Measurements from ENCODE around the gene MGLL.

MGLL gene

DNA sequence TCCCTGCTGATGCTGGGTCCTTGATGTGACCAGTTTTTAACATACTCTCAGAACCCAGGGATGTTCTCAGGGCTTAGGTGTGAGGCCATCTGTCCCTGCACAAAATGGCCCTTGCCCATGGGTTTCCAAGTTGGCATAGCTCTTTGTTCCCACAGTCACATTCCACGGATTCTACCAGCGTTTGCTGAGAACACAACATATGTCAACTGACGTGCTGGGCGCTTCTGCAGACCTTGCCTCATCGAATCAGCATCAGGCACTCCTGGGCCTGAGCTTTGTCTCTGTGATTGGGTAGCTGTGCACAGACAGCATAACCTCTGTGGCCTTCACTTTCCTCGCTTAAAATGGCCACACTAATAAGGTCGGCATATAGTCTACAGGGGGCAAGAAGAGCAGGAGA is 69.0 kb downstream of the MGLL start:
- FAIRE-seq, result no peak

DNA sequence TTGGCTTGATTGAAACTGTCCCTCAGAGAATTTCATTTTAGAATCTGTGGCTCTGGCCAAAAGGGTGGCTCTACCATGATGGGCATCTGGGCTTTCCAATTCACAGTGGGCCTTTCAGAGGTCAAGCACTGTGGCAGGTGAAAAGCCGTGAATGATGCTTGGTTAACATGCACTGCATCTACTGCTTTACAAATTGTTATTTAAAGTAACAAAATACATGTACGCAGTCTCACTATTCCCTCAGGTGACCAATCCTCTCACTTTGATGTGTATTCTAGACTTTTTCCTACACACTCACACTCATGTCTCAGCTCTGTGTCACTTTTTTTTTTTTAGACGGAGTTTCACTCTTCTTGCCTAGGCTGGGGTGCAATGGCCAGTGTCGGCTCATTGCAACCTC is 70.5 kb downstream of the MGLL start:
- FAIRE-seq, result no peak

DNA sequence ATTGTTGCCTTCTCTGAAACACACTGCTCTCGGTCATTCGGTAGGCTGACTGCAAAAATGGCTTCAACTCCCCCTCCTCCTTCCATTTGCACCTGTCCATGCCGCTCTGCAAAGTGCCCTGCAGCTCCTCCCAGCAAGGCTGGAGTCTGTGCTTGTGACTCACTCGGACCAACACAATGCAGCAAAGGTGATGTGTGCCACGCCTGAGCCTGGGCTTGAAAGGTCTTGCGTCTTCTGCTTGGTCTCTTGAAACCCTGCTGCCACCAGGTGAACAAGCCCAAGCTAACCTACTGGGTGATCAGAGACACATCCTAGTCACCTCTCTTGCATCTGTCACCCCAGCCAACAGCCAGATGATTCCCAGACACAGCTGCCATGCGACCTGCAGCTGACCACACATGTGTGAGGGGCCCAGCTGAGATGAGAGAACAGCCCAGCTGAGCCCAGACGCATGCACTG is 71.1 kb downstream of the MGLL start:
- FAIRE-seq, result no peak

DNA sequence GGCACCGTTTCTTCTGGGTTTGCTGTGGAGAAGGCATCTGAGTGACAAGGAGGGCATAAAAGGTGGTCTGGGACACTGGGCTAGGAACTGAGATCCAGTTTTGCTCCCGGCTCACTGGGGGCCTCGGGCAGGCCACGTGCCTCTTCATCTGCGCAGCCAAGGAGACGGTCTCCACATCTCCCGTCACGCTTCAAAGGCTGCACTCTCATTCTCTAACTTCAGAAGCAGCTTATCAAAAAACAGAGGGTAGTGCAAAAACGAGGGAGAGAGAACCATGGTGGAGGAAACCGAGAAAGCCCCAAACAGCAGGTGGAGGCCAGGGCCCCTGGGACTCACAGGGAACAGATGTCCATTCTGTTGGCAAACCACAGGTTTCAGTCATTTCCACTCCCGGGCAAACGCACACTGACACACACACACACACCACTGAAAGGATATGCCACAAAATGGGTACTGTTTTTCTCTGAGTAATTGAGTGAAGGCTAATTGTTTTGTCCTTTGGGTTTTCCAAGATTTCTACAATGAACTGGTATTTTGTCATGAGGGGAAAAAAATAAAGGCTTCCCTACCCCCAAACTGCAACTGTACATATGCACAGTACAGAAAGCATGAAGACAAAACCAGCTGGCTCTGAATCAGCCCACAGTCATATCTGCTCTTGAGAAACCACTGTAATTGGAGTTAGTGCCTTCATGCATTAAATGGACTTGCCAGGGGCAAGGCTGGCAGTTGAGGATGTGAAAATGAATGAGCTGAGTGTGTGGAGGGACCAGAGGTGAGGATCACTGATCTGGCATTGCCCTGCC is 71.9 kb downstream of the MGLL start:
- FAIRE-seq, result no peak

DNA sequence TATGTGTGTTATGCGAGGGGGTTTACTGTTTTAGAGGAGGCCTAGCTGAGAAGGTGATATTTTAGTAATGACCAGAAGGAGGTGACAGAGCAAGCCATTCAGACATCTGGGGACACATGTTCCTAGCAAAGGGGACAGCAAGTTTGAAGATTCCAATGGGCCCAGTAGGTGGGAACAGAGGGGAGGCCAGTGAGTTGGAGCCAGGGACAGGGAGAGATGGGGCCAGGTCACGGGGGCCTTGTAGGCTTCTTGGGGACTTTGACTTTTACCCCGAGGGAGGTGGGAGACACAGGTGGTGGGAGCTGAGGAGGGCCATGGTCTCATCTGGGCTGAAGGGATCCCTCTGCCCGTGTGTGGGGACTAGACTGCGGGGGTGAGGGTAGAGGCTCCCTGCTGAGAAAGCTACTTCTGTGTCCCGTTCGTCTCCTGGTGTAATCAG is 72.5 kb downstream of the MGLL start:
- FAIRE-seq, result no peak

DNA sequence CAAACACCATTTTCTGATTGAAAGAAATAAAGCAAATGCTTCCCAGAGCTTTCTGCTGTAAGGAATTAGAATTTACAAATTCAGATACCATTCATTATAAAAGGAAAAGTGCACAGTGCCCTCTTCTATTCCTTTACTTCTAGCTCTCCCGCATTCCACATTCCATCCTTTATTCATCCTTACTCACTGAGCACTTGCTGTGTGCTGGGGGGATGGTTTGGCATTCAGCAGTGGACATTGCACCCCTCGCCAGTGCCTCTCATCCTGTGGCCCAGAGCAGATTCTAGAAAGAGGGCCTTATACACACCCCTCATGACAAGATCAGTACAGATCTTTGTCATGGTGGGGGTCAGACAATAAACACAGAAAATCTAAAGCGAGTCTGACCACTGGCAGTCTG is 73.0 kb downstream of the MGLL start:
- FAIRE-seq, result no peak

DNA sequence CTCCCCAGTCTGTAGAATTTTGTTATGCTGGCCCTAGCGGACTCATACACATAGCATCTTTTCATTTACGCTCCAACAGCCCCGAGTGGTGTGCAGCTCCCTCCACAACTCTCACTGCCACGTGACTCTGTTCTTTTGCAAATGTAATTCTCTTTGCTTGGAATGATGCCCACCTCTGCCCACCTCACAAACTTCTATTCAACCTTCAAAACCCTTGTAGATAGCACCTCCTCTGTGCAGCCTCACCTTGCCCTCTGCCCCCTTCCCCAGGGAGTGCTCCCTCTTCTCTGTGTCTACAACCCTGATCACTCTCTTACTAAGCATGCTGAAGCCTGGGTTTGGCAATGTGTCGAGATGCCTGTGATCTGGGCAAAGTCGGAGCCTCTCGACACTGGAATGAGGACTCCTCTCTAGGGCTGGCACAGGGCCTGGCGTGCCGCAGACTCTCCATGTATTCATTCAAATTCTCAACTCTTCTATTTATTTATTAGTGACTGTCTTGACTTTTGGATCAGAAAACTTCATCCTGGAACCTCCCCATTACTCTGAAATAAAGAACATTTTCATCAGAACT is 73.5 kb downstream of the MGLL start:
- FAIRE-seq, result no peak

DNA sequence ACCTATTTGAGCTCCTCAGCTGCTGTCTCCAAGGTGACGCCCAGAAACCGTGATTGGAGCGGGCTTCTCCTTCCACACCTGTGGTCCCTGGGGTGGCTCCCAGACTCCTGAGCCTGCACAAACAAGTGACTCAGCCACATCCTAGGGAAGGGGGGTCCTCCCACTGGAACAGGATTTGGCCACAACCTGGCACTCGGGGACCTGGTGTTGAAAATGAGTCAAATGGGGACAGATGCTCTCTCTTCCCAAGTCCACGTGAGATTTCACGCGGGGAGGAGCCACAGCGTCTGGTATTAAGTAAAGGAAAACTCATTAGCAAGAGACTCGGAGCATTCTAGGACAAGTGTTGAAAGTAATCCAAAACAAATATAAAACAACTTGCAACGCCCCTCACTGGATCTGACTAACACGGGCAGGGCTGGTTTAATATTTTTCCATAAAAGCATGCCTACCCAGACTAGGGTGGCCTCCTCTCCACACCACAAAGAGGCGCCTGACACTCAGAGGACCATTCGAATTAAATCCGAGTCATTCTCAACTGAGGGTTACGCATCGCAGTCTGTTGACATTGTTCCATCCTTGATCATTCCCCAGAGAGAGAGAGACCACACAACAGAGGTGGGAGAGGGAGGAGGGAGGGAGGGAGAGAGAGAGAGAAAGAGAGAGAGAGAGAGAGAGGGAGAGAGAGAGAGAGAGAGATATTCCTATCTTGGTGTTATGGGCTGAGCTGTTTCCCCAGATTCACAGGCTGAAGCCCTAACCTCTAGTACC is 74.4 kb downstream of the MGLL start:
- no peak for FAIRE-seq

DNA sequence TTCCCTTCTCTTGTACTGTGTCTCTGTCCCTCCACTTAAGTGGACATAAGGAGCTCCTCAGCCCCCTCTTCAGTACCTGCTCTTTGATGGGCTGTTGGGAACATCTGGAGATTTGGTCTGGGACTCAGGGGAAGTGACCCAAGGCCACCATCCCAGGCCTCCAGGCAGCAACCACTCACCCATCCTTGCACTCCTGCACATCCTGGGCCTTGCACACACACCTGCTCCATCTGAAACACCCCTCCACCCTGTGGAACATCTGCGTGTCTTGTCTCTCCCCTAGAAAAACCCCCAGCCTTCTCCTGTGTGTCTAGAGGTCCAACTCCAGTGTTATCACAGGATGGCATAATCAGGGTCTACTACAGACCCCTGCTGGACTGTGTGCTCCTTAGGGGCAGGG is 75.2 kb downstream of the MGLL start:
- no peak for FAIRE-seq

DNA sequence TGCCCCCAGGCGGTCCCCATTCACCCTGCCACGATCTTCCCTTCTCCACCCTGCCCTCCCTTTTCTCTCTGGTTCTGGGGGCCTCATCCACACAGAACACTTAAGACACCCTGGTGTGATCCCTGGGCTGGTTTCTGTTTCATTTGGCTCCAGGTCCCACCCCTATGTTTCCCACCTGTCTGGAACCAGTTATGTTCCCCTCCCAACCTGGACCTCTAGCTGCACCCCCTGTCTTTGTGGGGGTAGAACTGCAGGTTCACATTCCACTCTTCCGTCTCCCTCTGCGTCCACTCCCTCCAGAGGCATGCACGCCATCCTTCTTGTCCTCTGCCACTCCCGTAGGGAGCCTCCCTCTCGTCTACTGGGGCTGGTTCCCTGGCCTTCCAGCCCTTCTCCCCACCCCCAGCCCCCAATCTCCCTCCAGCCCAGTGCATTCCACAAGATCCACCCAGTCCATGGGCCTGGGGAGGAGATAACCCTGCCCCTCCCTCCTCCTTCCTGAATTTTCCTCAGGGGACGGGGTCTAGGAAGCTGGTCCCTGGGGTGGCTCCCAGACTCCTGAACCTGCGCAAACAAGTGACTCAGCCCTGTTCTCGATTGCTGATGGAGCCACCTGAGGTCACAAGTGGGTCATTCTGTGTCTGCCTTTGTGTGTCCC is 75.8 kb downstream of the MGLL start:
- no peak for FAIRE-seq

DNA sequence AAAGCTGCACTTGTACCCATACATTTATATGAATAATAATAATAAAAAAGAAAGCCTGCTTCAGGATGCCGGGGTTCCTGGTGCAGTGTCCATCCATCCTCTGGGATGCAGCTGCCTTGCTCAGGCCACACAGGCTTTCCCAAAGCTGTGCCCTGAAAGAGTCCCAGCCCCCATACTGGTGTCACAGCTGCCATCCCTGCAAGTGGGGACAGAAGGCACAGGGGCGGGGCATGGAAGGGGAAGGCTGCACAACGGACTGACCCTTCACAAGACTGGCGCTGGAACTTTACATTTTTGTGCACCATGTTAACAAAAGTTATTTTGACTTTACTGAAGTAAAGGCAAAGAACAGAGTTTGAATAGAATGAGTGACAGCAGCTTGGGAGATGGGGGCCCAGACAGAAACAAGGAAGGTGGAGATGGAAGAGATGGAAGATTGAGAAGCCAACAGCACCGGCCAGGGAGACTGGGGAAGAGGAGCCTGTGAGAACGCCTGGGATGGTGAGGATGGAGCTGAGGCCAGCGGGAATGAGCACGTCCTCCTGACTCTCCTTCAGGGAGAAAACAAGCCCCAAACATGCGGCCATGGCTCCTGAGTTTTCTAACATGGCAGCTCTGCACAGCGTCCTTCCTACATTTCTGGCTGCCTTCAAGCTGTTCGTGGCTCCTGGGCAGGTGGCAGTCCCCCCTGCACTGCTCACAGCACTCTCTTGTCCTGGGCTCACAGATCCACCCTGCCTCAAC is 76.5 kb downstream of the MGLL start:
- no peak for FAIRE-seq

DNA sequence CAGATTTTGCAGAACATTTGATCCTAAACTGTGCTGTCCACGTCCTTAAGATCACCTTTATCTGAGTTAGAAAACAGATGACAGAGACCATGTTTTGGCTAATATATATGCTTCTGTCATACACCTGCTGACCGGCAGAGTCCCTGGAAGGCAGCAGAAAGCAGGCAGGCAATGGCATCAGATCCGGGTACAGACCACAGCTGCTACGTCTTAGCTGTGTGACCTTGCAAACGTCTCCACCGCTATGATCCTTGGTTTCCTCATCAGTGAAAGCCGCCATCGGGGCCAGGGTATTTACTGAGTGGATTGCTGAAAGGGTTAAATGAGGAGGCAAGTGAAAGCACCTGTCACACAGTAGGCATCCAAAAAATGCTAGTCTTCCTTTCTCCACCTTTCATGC is 77.4 kb downstream of the MGLL start:
- FAIRE-seq, result no peak

DNA sequence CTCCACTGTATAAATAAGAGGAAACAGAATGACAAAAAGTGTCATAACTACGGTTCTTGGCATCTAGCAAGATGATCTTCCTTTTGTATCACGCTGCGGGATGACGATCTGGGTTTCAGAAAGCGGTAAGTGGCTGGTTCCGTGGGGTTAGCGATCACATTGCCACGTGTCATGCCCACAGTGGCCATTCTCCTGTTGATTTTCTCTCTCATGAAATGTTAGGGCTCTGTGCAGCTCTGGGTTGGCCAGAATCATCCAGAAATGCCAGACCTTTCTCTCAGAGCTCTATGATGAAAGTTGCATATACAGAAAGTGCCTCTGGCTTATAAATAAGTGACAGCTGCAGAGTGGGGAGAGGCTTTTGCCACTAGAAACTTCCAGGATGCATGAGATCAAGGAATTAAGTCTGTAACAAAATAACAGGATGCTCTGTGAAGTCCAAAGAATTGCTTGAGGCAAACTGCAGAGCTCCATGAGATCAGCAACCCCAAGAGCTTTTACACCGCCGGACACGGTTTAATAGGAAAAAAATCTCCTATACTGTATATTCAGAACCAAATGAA is 78.0 kb downstream of the MGLL start:
- FAIRE-seq, result no peak

DNA sequence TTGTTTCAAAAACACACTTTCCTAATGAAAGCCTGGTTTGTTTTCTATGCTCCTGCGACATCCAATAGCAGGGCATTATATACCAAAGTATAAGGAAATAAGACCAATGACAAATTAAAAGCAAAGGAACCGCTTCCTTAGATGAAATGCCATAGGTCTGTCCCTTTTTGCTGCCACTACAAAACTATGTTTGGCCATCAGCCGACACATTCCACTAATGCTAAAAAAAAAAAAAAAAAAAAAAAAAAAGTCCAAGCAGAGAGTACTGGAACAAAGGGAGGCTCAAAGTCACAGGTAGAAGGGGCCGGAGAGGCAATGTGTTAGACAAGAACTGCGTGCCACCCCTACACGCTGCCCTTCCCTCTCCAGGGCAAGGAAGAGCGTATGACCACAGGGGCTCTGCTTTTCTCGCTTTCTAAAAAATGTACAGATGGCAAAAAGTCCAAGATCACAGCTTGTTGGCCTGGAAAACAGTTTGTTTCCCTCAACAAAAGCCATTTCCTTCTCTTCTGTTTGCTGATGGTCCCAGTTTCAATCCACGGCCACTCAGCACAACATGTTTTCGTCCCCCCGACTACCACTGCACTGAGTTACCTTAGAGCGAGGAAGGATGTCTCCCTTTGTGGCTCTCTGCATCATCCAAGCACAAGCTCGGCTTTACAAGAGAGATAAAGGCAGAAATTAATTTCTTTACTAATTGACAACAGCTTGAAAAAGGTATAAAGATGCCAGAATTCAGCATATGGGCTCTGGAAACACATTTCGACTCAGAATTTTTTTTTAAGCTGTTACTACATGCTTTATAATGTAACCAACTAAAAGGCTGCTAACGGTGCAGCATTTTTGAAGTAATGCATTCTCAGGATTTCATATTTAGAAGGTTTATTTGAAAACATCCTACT is 78.7 kb downstream of the MGLL start:
- no peak for FAIRE-seq

DNA sequence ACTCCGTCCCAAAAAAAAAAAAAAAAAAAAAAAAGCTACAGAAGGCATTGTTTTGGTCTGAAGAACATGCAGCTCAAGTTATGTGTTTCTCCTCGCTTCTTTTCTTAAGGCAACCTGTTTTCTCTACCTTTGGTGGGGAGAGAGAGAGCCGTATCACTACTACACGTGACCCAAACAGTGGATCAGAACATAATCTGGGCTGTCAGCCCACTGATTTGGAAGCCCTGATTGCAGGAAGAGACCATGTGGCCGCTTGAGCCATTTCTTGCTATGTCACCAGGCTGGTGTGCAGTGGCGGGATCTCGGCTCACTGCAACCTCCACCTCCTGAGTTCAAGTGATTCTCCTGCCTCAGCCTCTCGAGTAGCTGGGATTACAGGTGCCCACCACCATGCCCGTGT is 79.7 kb downstream of the MGLL start:
- FAIRE-seq, result no peak

DNA sequence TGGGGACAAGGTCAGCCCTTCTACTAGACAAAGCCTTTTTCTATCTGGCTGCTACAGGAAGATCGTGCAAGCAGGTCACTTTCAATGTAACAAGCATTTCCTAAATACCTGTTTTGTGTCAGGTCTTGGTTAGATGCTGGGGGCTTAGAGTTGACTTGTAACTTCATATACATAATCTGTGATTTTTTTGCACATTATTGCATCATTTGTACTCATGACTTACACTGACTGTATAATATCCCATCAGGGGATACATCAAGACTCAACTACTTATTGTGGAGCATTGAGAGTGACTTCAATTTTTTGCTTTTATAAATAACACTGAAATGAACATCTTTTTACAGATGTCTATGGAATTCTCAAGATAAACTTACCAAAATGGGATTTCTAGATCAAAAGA is 80.6 kb downstream of the MGLL start:
- no peak for FAIRE-seq

DNA sequence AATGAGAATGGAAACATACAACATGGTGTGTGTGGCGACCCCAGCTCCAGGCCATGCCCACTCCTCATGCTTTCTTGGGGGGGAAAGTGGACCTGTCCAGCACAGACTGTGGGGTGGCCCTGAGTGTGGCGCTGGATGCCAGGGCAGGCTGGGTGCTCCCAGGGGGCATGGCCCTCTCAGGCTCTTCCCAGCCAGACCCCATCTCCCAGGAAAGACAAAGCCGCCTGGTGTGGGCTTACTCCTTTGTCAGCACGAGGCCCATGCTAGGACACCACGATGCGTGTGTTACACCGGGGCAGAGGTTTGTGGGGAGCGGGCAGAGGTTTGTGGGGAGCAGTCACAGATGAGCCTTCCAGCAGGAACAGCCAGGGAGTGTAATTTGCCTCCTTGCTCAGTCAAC is 81.1 kb downstream of the MGLL start:
- FAIRE-seq, result no peak

DNA sequence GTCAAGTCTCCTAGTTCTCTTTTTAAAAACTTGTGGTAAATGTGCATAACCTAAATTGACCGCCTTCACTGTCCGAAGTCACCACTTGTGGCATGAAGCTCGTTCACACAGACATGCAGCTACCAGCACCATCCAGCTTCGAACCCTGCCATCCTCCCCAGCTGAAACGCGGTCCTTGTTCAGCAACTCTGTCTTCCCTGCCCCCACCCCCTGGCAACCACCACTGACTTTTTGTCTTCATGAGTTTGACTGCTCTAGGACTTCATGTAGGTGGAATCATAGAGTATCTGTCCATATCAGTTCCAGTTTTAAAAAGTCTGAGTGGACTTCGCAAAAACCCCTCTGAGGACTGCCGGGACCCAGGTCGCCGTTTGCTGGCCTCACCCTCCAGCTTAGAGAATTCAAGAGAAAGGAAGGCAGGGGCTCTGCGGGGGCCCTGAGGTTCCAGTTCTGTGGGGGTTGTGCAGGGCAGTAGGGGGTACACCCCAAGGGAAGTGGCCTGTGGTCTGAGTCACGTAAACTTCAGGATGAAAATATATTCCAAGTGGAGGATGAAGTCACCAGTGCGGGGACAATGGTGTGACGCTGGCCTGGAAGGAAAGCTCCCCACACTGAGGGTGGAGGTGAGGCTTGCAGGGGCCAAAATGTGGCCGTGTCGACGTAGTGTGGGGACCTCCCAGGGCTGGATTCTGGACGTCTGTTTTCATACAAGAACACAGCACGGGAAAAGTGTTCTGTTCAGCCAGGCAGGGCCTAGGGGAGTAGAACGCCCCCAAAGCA is 82.0 kb downstream of the MGLL start:
- no peak for FAIRE-seq

DNA sequence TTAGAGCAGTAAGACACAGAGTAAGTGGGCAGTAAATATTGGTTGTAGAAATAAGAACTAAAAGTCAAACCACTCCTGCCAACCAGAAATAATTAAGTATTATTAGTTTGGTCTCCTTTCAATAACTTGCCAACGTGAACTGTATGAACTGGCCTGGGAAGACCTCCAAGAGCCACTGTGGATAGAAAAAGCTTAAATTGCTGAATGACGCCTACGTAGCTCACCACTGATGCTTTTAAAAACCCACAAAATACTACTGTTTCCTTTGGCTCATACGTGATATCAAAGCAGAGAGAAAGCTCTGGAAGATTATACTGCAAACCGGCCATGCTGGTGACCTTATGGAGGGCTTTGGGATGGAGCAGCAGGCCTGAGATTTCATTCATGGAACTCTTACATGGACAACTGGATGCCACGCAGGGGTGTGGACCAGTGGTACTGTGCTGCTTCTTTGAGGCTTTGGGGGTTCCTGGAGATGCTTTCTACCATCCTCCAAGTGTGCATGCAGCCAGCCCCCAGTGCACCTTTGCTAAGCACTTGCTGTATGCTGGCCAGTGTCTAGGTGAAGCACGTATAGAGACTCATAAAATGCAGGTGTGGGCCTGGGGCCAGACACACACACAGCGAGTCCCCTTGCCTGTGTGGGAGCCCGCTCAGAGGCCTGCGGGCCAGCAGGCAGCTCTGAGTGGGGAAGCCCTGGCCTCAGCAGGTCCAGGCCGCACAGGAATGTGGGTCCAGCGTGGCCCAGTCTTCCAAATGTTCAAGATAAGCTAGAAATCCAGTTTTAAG is 82.8 kb downstream of the MGLL start:
- FAIRE-seq, result no peak

Measured in colon (tissue), 2 donors.